Memory B cell (primary cell): Measurements from ENCODE around the gene MED13L.
"Not testable (repeated sequence)": the region's sequence is repeated elsewhere in the genome, so short reads cannot be mapped to it uniquely, and the experiment has no call there.

Experiments
- ATAC-seq: fragments of 150-1000 bp; cut with Tn5 transposase; 2 replicates; pipeline ENCODE4 v1.10.0; 2021; ENCODE audit warnings: low read depth, mild to moderate bottlenecking, moderate library complexity
- DNase-seq, 2 donors: peaks; one replicate each; pipeline ENCODE4 v3.0.0; 2022; ENCODE audit warnings: low spot score in 2 of 2
- H3K27ac Mint-ChIP-seq: one replicate; pipeline ENCODE4 v1.8.0; 2022; ENCODE audit warnings: mild to moderate bottlenecking, moderate library complexity, mixed read lengths
- H3K27me3 Mint-ChIP-seq: one replicate; pipeline ENCODE4 v1.8.0; 2022; ENCODE audit warnings: mixed read lengths
- H3K36me3 Mint-ChIP-seq: one replicate; pipeline ENCODE4 v1.8.0; 2022; ENCODE audit warnings: mild to moderate bottlenecking, mixed read lengths
- H3K4me1 Mint-ChIP-seq: one replicate; pipeline ENCODE4 v1.8.0; 2022; ENCODE audit warnings: mixed read lengths
- H3K4me3 Mint-ChIP-seq: one replicate; pipeline ENCODE4 v1.8.0; 2022; ENCODE audit warnings: mild to moderate bottlenecking, moderate library complexity, mixed read lengths
- H3K9me3 Mint-ChIP-seq: one replicate; pipeline ENCODE4 v1.8.0; 2022; ENCODE audit warnings: mixed read lengths

MED13L gene

DNA sequence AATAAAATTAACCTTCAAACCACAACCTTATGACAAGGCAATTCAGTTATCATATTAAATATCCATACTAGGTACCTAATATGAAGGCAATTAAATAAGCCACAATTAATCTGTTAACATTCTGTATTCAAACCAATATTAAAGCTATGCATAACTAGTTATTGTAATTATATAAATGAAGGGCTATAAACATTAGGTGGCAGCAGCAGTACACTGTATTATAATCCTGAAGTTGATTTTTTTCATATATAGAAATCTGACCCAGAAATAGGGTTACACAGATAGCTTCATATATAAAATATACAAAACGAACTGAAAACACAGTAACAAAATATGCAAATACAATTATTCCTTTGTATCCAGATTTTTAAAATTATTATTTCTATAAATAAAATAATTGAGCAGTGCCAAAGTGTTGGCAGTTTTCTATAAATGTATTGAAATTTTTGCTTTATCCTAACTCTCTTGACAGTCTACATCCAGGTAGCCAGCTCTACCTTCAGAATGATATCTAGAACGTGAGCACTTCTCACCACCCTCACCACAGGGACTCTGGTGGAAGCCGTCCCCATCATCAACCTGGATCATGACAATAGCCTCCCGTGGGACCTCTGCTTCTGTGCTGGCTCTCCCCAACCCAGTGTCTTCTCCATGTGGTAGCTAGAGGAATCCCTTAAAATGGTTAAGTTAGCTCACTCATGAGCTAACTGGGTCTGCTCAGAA, 136.2 kb downstream of the MED13L start:
- H3K36me3 Mint-ChIP-seq, result no peaks in the 10 kb centered on the region
- H3K27ac Mint-ChIP-seq, result peak overlapping the region; percentile 20
- H3K27me3 Mint-ChIP-seq, result no peaks in the 10 kb centered on the region
- ATAC-seq, result no peak
- peaks cover 45% of the 10 kb centered on the region for H3K4me1 Mint-ChIP-seq
- no peak overlapping the region for H3K4me3 Mint-ChIP-seq
- no peak for DNase-seq
- H3K9me3 Mint-ChIP-seq, result no peaks in the 10 kb centered on the region

GRCh38 chr12:116140529-116140928, 137.0 kb downstream of the MED13L start:
- Mint-ChIP-seq H3K4me3 (no peak overlapping the region), H3K27me3 (no peaks in the 10 kb centered on the region), H3K27ac (no peak overlapping the region), H3K4me1 (peaks cover 48% of the 10 kb centered on the region), H3K9me3 (no peaks in the 10 kb centered on the region), H3K36me3 (no peaks in the 10 kb centered on the region)
- DNase-seq (no peak), ATAC-seq (no peak)

DNA sequence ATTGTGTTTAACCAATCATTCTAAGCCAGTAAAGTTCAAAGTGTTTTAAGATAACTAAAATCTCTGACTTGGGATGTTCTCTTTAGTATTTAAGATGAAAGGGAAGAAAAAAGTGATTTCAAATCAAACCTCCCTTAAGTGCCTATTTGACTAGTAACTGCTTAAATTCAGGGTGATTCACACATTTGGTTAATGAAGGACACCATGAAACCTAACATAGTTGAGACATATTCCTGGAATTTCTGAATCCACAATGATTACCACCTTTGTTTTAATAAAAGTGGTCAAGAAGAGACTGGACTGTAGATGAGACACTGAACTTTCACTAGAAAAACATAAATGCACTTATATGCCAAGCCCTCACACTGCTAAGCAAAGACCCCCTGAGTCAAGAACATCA, 138.7 kb downstream of the MED13L start:
- DNase-seq (no peak), ATAC-seq (no peak)
- H3K27me3 Mint-ChIP-seq, result no peaks in the 10 kb centered on the region
- H3K4me1 Mint-ChIP-seq, result peaks cover 49% of the 10 kb centered on the region
- no peaks in the 10 kb centered on the region for H3K9me3 Mint-ChIP-seq
- no peaks in the 10 kb centered on the region for H3K36me3 Mint-ChIP-seq
- no peak overlapping the region for H3K27ac Mint-ChIP-seq
- H3K4me3 Mint-ChIP-seq, result no peak overlapping the region

GRCh38 chr12:116138364-116138763, 139.1 kb downstream of the MED13L start:
- Mint-ChIP-seq H3K27me3 (no peaks in the 10 kb centered on the region), H3K4me3 (no peak overlapping the region), H3K4me1 (peaks cover 49% of the 10 kb centered on the region), H3K9me3 (no peaks in the 10 kb centered on the region), H3K36me3 (no peaks in the 10 kb centered on the region), H3K27ac (no peak overlapping the region)
- DNase-seq (no peak), ATAC-seq (no peak)

GRCh38 chr12:116137318-116137717, 140.2 kb downstream of the MED13L start:
- no peak for ATAC-seq
- Mint-ChIP-seq H3K27ac (no peak overlapping the region), H3K9me3 (no peaks in the 10 kb centered on the region), H3K36me3 (no peaks in the 10 kb centered on the region), H3K4me1 (peaks cover 47% of the 10 kb centered on the region), H3K27me3 (no peaks in the 10 kb centered on the region), H3K4me3 (no peak overlapping the region)
- no peak for DNase-seq

DNA sequence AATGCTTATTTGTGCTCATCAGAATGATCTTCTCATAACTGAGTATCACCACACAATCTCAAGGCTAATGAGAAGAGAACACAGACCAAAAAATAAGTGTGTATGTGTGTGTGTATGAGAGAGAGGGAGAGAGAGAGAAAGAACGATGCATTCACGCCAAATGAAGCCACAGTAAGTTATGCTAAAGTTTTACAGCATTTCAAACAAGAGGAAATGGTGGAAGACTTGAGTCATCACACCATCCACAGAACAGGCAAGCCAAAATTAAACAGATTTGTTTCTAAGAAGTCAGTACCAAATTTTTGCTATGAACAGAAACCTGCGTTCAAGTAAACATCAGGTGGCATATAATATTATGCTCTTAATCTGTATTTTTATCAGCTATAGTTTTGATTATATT, 141.2 kb downstream of the MED13L start:
- Mint-ChIP-seq H3K4me3 (no peak overlapping the region), H3K27ac (peak overlapping the region; percentile 69), H3K9me3 (no peaks in the 10 kb centered on the region), H3K27me3 (no peaks in the 10 kb centered on the region), H3K36me3 (no peaks in the 10 kb centered on the region), H3K4me1 (peaks cover 42% of the 10 kb centered on the region)
- ATAC-seq (no peak), DNase-seq (no peak)

- Mint-ChIP-seq H3K9me3 (no peaks in the 10 kb centered on the region), H3K36me3 (no peaks in the 10 kb centered on the region), H3K27ac (no peak overlapping the region), H3K27me3 (no peaks in the 10 kb centered on the region), H3K4me3 (no peak overlapping the region), H3K4me1 (peaks cover 47% of the 10 kb centered on the region)
- DNase-seq, result no peak
- ATAC-seq, result no peak
These were observed 142.1 kb downstream of the MED13L start for GRCh38 chr12:116135209-116135930.

- no peaks in the 10 kb centered on the region for H3K27me3 Mint-ChIP-seq
- no peaks in the 10 kb centered on the region for H3K9me3 Mint-ChIP-seq
- DNase-seq (no peak), ATAC-seq (no peak)
- H3K4me3 Mint-ChIP-seq, result peak overlapping the region; percentile 11
- peak overlapping the region; percentile 53 for H3K27ac Mint-ChIP-seq
- peaks cover 41% of the 10 kb centered on the region for H3K4me1 Mint-ChIP-seq
- H3K36me3 Mint-ChIP-seq, result no peaks in the 10 kb centered on the region
These were observed 143.8 kb downstream of the MED13L start for GRCh38 chr12:116133636-116134214.

- H3K27ac Mint-ChIP-seq, result peak overlapping the region; percentile 53
- H3K9me3 Mint-ChIP-seq, result no peaks in the 10 kb centered on the region
- no peaks in the 10 kb centered on the region for H3K36me3 Mint-ChIP-seq
- H3K4me1 Mint-ChIP-seq, result peaks cover 41% of the 10 kb centered on the region
- ATAC-seq, result no peak
- H3K27me3 Mint-ChIP-seq, result no peaks in the 10 kb centered on the region
- H3K4me3 Mint-ChIP-seq, result no peak overlapping the region
- DNase-seq, result no peak
These were observed 144.3 kb downstream of the MED13L start for GRCh38 chr12:116133149-116133548.

- not testable (repeated sequence) for H3K27me3 Mint-ChIP-seq, ATAC-seq
These were observed 145.5 kb downstream of the MED13L start for GRCh38 chr12:116131987-116132386.

GRCh38 chr12:116131176-116131575, 146.3 kb downstream of the MED13L start:
- Mint-ChIP-seq H3K9me3 (no peaks in the 10 kb centered on the region), H3K4me3 (no peak overlapping the region), H3K4me1 (peaks cover 43% of the 10 kb centered on the region), H3K27me3 (no peaks in the 10 kb centered on the region), H3K27ac (no peak overlapping the region), H3K36me3 (no peaks in the 10 kb centered on the region)
- DNase-seq (no peak), ATAC-seq (no peak)

More at GRCh38 chr12:116131987-116132386, 145.5 kb downstream of the MED13L start:
- not testable (repeated sequence) for H3K27ac Mint-ChIP-seq, H3K9me3 Mint-ChIP-seq, H3K4me3 Mint-ChIP-seq, H3K36me3 Mint-ChIP-seq, DNase-seq
- H3K4me1 Mint-ChIP-seq, result peaks cover 44% of the 10 kb centered on the region

DNA sequence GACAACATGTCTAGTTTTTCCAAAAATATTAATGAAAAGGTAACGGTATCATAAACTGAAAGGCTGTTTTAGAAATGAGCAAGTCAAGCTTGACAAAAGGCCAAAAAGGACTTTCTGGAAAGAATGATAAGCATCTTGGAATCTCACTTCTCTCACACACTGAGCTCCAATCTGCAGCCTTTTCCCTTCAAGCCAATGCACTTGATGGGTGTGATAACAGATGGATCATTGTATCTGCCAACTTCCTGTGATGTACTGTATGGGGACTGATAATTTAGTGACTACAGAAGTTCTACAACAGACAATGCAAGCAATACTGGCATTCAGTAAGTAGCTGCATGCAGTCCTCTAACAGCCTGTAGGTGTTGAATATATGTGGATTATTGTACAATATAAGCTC, 147.1 kb downstream of the MED13L start:
- peaks cover 41% of the 10 kb centered on the region for H3K4me1 Mint-ChIP-seq
- no peak for ATAC-seq
- peak overlapping the region; percentile 11 for H3K27ac Mint-ChIP-seq
- no peak overlapping the region for H3K4me3 Mint-ChIP-seq
- no peaks in the 10 kb centered on the region for H3K36me3 Mint-ChIP-seq
- no peak for DNase-seq
- no peaks in the 10 kb centered on the region for H3K27me3 Mint-ChIP-seq
- H3K9me3 Mint-ChIP-seq, result no peaks in the 10 kb centered on the region

DNA sequence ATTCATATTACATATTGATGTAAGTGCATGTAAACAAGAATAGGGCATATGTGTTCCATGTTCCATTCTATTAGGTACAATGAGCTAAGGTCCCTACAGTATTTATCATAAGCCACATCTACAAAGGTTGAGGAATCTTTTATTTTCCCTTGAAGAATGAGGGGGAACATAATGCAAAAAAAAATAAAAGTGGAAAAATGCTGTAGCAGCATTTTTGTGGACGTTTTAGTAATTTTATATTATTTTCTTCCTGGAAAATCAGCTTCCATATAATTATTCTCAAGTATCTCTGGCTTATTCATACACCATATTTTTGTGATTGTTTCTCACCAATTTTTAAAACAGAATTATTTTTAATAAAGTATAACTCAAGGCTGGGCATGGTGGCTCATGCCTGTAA, 148.7 kb downstream of the MED13L start:
- no peaks in the 10 kb centered on the region for H3K9me3 Mint-ChIP-seq
- H3K4me1 Mint-ChIP-seq, result peaks cover 33% of the 10 kb centered on the region
- H3K36me3 Mint-ChIP-seq, result no peaks in the 10 kb centered on the region

DNA sequence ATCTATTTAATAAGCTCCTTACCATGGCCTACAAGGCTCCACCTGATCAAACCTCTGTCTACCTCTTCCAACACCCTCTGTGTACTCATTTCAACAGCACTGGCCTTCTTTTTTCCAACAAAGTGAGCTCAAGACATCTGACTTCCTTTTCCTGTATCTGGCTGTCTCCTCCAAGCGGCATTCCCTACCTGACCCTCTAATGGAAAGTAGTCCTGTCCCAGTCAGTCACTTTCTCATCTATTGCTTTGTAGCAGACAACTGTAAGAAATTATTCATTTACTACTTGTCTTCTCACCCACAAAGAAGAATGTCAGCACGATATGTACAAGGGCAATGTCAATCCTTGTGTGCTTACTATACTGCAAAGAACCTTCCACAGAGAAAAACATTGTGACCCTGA, 149.6 kb downstream of the MED13L start:
- DNase-seq (no peak), ATAC-seq (no peak)
- Mint-ChIP-seq H3K9me3 (no peaks in the 10 kb centered on the region), H3K27ac (peak overlapping the region; percentile 36), H3K27me3 (no peaks in the 10 kb centered on the region), H3K4me3 (no peak overlapping the region), H3K36me3 (no peaks in the 10 kb centered on the region), H3K4me1 (peaks cover 29% of the 10 kb centered on the region)

More for the DNA sequence above, 148.7 kb downstream of the MED13L start:
- ATAC-seq (no peak), DNase-seq (no peak)
- no peak overlapping the region for H3K4me3 Mint-ChIP-seq
- no peaks in the 10 kb centered on the region for H3K27me3 Mint-ChIP-seq
- no peak overlapping the region for H3K27ac Mint-ChIP-seq
